ENCODE data around the gene SNX3.
"Not testable (repeated sequence)": the region's sequence is repeated elsewhere in the genome, so short reads cannot be mapped to it uniquely, and the experiment has no call there.

SNX3 gene

GRCh38 chr6:108260809-108261569, at the start of gene SNX3:
Gene SNX3, minus strand, starts transcription at chr6:108261040. Its CDS starts 119 bp downstream, at chr6:108260921.
- DNase-seq (ENCODE audit: low read depth), result peak; percentile 91

- DNase-seq (ENCODE audit: low read depth), result no peak
Measured at GRCh38 chr6:108309844-108310243, 49.0 kb upstream of the SNX3 start.

GRCh38 chr6:108308641-108309040, 47.8 kb upstream of the SNX3 start:
- not testable (repeated sequence) for DNase-seq (ENCODE audit: low read depth)

GRCh38 chr6:108304646-108305045, 43.8 kb upstream of the SNX3 start:
- no peak for DNase-seq (ENCODE audit: low read depth)

- no peak for DNase-seq (ENCODE audit: low read depth)
Measured at GRCh38 chr6:108302386-108302785, 41.5 kb upstream of the SNX3 start.

- DNase-seq (ENCODE audit: low read depth), result no peak
Measured at GRCh38 chr6:108295676-108296075, 34.8 kb upstream of the SNX3 start.

GRCh38 chr6:108294727-108295625, 34.1 kb upstream of the SNX3 start, which contains the start of gene AFG1L:
Gene AFG1L, plus strand, starts transcription at chr6:108295054. Its CDS starts 26 bp downstream, at chr6:108295080.
- peak; percentile 82 for DNase-seq (ENCODE audit: low read depth)

- no peak for DNase-seq (ENCODE audit: low read depth)
Measured at GRCh38 chr6:108294297-108294726, 33.5 kb upstream of the SNX3 start.

GRCh38 chr6:108293527-108294296, 32.9 kb upstream of the SNX3 start:
- DNase-seq (ENCODE audit: low read depth), result no peak

- not testable (repeated sequence) for DNase-seq (ENCODE audit: low read depth)
Measured at GRCh38 chr6:108292561-108292960, 31.7 kb upstream of the SNX3 start.

- no peak for DNase-seq (ENCODE audit: low read depth)
Measured at GRCh38 chr6:108291091-108291490, 30.3 kb upstream of the SNX3 start.

GRCh38 chr6:108288742-108289141, 27.9 kb upstream of the SNX3 start:
- DNase-seq (ENCODE audit: low read depth), result no peak

GRCh38 chr6:108287373-108287772, 26.5 kb upstream of the SNX3 start:
- DNase-seq (ENCODE audit: low read depth), result no peak

GRCh38 chr6:108286366-108286765, 25.5 kb upstream of the SNX3 start:
- no peak for DNase-seq (ENCODE audit: low read depth)

GRCh38 chr6:108285381-108285780, 24.5 kb upstream of the SNX3 start:
- DNase-seq (ENCODE audit: low read depth), result no peak

GRCh38 chr6:108277831-108278230, 17.0 kb upstream of the SNX3 start:
- DNase-seq (ENCODE audit: low read depth), result no peak

GRCh38 chr6:108277295-108277694, 16.5 kb upstream of the SNX3 start:
- no peak for DNase-seq (ENCODE audit: low read depth)

- DNase-seq (ENCODE audit: low read depth), result no peak
Measured at GRCh38 chr6:108275976-108276375, 15.1 kb upstream of the SNX3 start.

GRCh38 chr6:108274546-108274945, 13.7 kb upstream of the SNX3 start:
- DNase-seq (ENCODE audit: low read depth), result no peak

- not testable (repeated sequence) for DNase-seq (ENCODE audit: low read depth)
Measured at GRCh38 chr6:108269955-108270354, 9.1 kb upstream of the SNX3 start.

GRCh38 chr6:108268845-108269244, 8.0 kb upstream of the SNX3 start:
- DNase-seq (ENCODE audit: low read depth), result no peak

- no peak for DNase-seq (ENCODE audit: low read depth)
Measured at GRCh38 chr6:108263371-108263770, 2.5 kb upstream of the SNX3 start.

Data from activated T-cell treated with anti-CD3 and anti-CD28 coated beads for 48 hours (primary cell).